SK-N-SH treated with all-trans-retinoic acid at 6 μM for 48 hours (cell line): ENCODE measurements around the gene MOV10L1.

Source experiments
- CREB5 ChIP-seq: fragments of 250-450 bp; sonication (Bioruptor Pico); IDR thresholded peaks from 2 replicates; pipeline ENCODE4 v1.5.1; 2020; ENCODE audit warnings: low read depth, mild to moderate bottlenecking, moderate library complexity
- SNAI2 ChIP-seq: fragments of 250-450 bp; sonication (Bioruptor Pico); IDR thresholded peaks from 2 replicates; pipeline ENCODE4 v1.5.0; 2020; ENCODE audit warnings: mild to moderate bottlenecking, moderate library complexity
- TSHZ2 ChIP-seq: fragments of 250-450 bp; sonication (Bioruptor Pico); IDR thresholded peaks from 2 replicates; pipeline ENCODE4 v1.5.0; 2020; ENCODE audit warnings: mild to moderate bottlenecking, moderate library complexity
- ZNF8 ChIP-seq: fragments of 450-650 bp; formaldehyde crosslinking; IDR thresholded peaks from 2 replicates; pipeline ENCODE4 v1.5.0; 2020; ENCODE audit warnings: mild to moderate bottlenecking, moderate library complexity

GRCh38 chr22:50105208-50106100, 15.6 kb downstream of the MOV10L1 start:
- TF ChIP-seq ZNF8 (CRISPR knock-in tag), result no peak
- no peak for TF ChIP-seq SNAI2 (CRISPR knock-in tag)
- no peak for TF ChIP-seq CREB5
- no peak for TF ChIP-seq TSHZ2 (CRISPR knock-in tag)
